ENCODE results near the gene MAGI3. TPM values are rescaled to one million over a fixed set of nuclear protein-coding genes. Genes with fewer than 3 reads are reported as not detected.

Gene MAGI3
- total and polyA plus RNA-seq, 12 donors, result 3.3 to 17.6 (median 11.8) TPM

- 88 to 91% (median 90%) methylated on average over 4 to 6 of the region's 6 CpGs for WGBS, 4 donors
- H3K36me3 ChIP-seq (replicated peaks in 1 of 2), result no peaks in the 10 kb centered on the region
- H3K4me3 ChIP-seq, result no peak overlapping the region
- TF ChIP-seq, protein P1, sequence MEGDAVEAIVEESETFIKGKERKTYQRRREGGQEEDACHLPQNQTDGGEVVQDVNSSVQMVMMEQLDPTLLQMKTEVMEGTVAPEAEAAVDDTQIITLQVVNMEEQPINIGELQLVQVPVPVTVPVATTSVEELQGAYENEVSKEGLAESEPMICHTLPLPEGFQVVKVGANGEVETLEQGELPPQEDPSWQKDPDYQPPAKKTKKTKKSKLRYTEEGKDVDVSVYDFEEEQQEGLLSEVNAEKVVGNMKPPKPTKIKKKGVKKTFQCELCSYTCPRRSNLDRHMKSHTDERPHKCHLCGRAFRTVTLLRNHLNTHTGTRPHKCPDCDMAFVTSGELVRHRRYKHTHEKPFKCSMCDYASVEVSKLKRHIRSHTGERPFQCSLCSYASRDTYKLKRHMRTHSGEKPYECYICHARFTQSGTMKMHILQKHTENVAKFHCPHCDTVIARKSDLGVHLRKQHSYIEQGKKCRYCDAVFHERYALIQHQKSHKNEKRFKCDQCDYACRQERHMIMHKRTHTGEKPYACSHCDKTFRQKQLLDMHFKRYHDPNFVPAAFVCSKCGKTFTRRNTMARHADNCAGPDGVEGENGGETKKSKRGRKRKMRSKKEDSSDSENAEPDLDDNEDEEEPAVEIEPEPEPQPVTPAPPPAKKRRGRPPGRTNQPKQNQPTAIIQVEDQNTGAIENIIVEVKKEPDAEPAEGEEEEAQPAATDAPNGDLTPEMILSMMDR (IDR thresholded peaks at IDR 0.05), result no peak
- TF ChIP-seq POLR2A (IDR thresholded peaks at IDR 0.05), result no peak
- H3K27ac ChIP-seq, result no peak overlapping the region
- no peaks in the 10 kb centered on the region for H3K9me3 ChIP-seq (replicated peaks in 1 of 3)
- H3K27me3 ChIP-seq, result no peaks in the 10 kb centered on the region
- H3K4me1 ChIP-seq (replicated peaks in 1 of 2), result no peaks in the 10 kb centered on the region
- intact Hi-C loops (cut with DNase I), result no loop called here
- no peak for DNase-seq
Observed at GRCh38 chr1:113576271-113576670, 186.0 kb downstream of the MAGI3 start.

DNA sequence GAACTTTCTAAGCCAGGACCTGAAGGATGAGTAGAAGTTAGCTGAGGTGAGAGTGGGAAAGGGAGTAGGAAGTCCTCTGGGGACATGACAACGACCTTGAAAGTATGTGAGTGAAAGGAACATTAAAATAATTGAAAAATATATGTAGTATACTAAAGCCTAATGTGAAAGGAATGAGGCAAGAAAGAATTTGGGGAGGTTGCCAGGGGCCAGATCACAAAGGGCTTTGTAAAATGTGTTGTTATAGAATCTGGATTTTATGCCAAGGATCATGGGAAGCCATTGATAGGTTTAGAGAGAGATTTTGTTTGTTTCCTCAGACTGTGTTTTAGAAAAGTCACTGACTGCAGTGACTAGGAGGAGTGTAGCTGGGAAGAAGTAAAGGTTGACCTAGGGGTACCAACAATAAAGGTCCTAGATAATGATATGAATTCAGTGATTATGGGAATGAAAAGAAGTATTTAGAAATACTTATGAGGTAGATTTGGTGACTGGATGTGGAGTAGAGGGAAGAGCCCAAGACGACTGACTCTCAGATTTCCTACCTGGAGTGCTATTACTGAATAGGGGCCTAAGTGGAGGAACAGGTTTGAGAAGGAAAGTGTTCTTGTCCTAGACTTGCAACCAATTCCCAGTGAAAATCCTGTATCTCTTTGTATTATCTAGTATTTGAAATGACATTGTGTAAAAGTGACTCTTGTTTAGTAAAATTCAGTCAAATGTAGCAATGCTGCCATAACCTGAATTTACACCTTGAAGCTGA lies 189.1 kb downstream of the MAGI3 start:
- Histone ChIP-seq H3K4me1 (replicated peaks in 1 of 2) (no peaks in the 10 kb centered on the region), H3K27me3 (no peaks in the 10 kb centered on the region), H3K9me3 (replicated peaks in 1 of 3) (no peaks in the 10 kb centered on the region), H3K36me3 (replicated peaks in 1 of 2) (no peaks in the 10 kb centered on the region), H3K4me3 (no peak overlapping the region), H3K27ac (no peak overlapping the region)
- intact Hi-C loops (cut with DNase I), result no loop called here
- 77 to 91% (median 84%) methylated on average over 2 of the region's 2 CpGs for WGBS, 4 donors
- no peak for DNase-seq
- TF ChIP-seq, protein P1 (IDR thresholded peaks at IDR 0.05), result no peak
- TF ChIP-seq POLR2A (IDR thresholded peaks at IDR 0.05), result no peak

- Histone ChIP-seq H3K4me3 (no peak overlapping the region), H3K9me3 (replicated peaks in 1 of 3) (no peaks in the 10 kb centered on the region), H3K27me3 (no peaks in the 10 kb centered on the region), H3K36me3 (replicated peaks in 1 of 2) (no peaks in the 10 kb centered on the region), H3K4me1 (replicated peaks in 1 of 2) (no peaks in the 10 kb centered on the region), H3K27ac (no peak overlapping the region)
- DNase-seq, result no peak
- no peak for TF ChIP-seq POLR2A (IDR thresholded peaks at IDR 0.05)
- TF ChIP-seq, protein P1 (IDR thresholded peaks at IDR 0.05), result no peak
- intact Hi-C loops (cut with DNase I), result no loop called here
- WGBS, 4 donors, result 91 to 98% (median 95%) methylated on average over 1 of the region's 1 CpG
Observed at GRCh38 chr1:113581323-113581722, 191.0 kb downstream of the MAGI3 start.

DNA sequence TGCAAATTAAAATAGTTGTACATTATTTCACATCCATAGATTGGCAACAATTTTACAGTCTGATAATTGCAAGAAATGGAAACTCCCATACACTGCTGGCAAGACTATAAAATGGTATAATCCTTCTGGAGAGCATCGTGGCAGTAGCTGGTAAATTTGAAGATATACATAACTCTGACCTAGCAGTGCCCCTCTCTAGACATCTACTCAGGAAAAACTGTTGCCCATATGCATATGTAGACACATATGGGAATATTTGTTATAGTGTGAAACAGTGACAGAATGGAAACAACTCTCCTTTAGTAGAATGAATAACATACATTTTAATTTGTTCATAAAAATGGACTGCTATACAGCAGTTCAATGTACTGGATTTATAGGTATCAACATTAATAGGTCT lies 191.8 kb downstream of the MAGI3 start:
- no peaks in the 10 kb centered on the region for H3K9me3 ChIP-seq (replicated peaks in 1 of 3)
- intact Hi-C loops (cut with DNase I), result no loop called here
- DNase-seq, result no peak
- no peaks in the 10 kb centered on the region for H3K27me3 ChIP-seq
- TF ChIP-seq, protein P1 (IDR thresholded peaks at IDR 0.05), result no peak
- no peaks in the 10 kb centered on the region for H3K4me1 ChIP-seq (replicated peaks in 1 of 2)
- H3K4me3 ChIP-seq, result no peak overlapping the region
- 94 to 100% (median 98%) methylated on average over 1 of the region's 1 CpG for WGBS, 4 donors
- H3K27ac ChIP-seq, result no peak overlapping the region
- no peaks in the 10 kb centered on the region for H3K36me3 ChIP-seq (replicated peaks in 1 of 2)

All from adrenal gland (tissue), 12 donors.